ENCODE measurements around the gene CDKAL1.

DNA sequence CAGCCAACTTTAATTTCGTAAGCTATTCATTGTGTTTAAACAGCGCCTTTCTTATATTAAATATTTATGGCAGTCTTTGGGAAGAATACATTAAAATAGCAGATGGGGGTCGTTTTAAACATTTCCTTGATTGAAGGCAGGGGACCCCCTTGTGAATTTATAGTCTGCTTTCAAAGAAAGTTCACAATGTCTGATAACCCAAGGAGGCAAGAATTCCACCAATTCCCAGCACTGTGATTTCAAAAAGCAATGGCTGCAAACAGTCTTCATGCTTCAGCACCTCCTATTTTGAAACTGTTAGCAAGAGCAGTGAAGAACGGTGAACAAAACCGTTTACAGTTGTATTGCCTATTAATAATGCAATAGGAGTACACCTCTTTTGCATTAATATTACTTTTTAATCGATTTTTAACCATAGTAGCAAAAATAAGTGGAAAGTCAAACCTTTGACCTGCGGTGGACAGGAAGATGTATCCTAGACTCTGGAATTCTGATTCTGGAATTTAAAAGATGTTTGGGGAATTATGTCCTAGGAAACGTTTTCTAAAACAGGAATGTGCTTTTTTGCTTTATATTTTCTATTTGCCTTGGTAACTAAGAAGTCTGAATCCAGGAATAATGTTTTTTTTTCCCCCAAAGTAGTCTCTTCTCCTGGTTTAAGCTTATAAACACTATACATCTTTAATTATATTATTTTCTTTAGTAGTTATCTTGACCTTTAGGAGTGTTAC, 393.0 kb downstream of the CDKAL1 start:
- TF ChIP-seq GATA2 (IDR thresholded peaks at IDR 0.05; ENCODE audit: low read depth, low read length) (no peak), GATA3 (IDR thresholded peaks at IDR 0.05; ENCODE audit: low read depth, low read length) (no peak)

Measured in SH-SY5Y (cell line).